CD14-positive monocyte (primary cell): Measurements from ENCODE around the gene SARS1. TPM values are rescaled to one million over a fixed set of nuclear protein-coding genes. Genes with fewer than 3 reads are reported as not detected.

Source experiments
- DNase-seq, 3 donors: peaks; one replicate each; pipeline ENCODE4 v3.0.0-alpha.2; 2011 to 2022
- H2AFZ ChIP-seq: 2 replicates; pipeline ENCODE4 v1.6.0; 2012; ENCODE audit warnings: mild to moderate bottlenecking, low read depth, low read length, inconsistent platforms; ENCODE audit not compliant: insufficient read depth, poor library complexity, severe bottlenecking
- H3K27ac ChIP-seq, 2 donors: 1 replicate in 1 of 2; 2 replicates in 1 of 2; pipeline ENCODE4 v1.5.1; 2012 to 2013; ENCODE audit warnings: low read length in 2 of 2, control low read depth in 1 of 2, inconsistent platforms in 1 of 2, low read depth in 1 of 2, mild to moderate bottlenecking in 1 of 2
- H3K27me3 ChIP-seq, 2 donors: one replicate each; pipeline versions ENCODE4 v1.6.0 to v1.6.1; 2011 to 2013; ENCODE audit warnings: low read length in 2 of 2; ENCODE audit not compliant: control insufficient read depth in 2 of 2, insufficient read depth in 2 of 2
- H3K36me3 ChIP-seq, 2 donors: replicated peaks in 1 of 2; 1 replicate in 1 of 2; 2 replicates in 1 of 2; pipeline versions ENCODE4 v1.5.1 to v1.6.1; 2012 to 2013; ENCODE audit warnings: low read length in 2 of 2, control low read depth in 1 of 2, inconsistent platforms in 1 of 2, mild to moderate bottlenecking in 1 of 2; ENCODE audit not compliant: insufficient read depth in 2 of 2, control insufficient read depth in 1 of 2
- H3K4me1 ChIP-seq, 2 donors: 1 replicate in 1 of 2; 2 replicates in 1 of 2; pipeline versions ENCODE4 v1.5.1 to v1.6.1; 2012 to 2013; ENCODE audit warnings: low read length in 2 of 2, control low read depth in 1 of 2, inconsistent platforms in 1 of 2, mild to moderate bottlenecking in 1 of 2, moderate library complexity in 1 of 2; ENCODE audit not compliant: insufficient read depth in 2 of 2, control insufficient read depth in 1 of 2
- H3K4me2 ChIP-seq: replicated peaks from 2 replicates; pipeline ENCODE3; 2012; ENCODE audit warnings: low read length, moderate library complexity, mild to moderate bottlenecking; ENCODE audit not compliant: poor library complexity, severe bottlenecking; ENCODE audit errors: extremely low read depth
- H3K4me3 ChIP-seq, 3 experiments: fragments of 200-600 bp in 1 of 3; sonication (generic) in 1 of 3; replicated peaks in 1 of 3; 1 replicate in 2 of 3; 2 replicates in 1 of 3; pipeline ENCODE4 v1.5.1; 2011 to 2013; ENCODE audit warnings: low read length in 3 of 3, mild to moderate bottlenecking in 3 of 3, control low read depth in 2 of 3, low read depth in 2 of 3, inconsistent platforms in 1 of 3, moderate library complexity in 1 of 3
- H3K79me2 ChIP-seq: 2 replicates; pipeline ENCODE4 v1.6.0; 2012; ENCODE audit warnings: mild to moderate bottlenecking, control low read depth, inconsistent platforms, low read length, moderate library complexity; ENCODE audit not compliant: insufficient read depth
- H3K9ac ChIP-seq: 2 replicates; pipeline ENCODE4 v1.6.0; 2017; ENCODE audit warnings: low read length, mild to moderate bottlenecking; ENCODE audit not compliant: insufficient read depth, poor library complexity, severe bottlenecking
- H3K9me3 ChIP-seq, 2 donors: replicated peaks in 1 of 2; 1 replicate in 1 of 2; 2 replicates in 1 of 2; pipeline versions ENCODE4 v1.5.1 to v1.6.1; 2012 to 2013; ENCODE audit warnings: low read length in 2 of 2, control low read depth in 1 of 2; ENCODE audit not compliant: control insufficient read depth in 1 of 2, insufficient read depth in 1 of 2
- H4K20me1 ChIP-seq: 2 replicates; pipeline ENCODE4 v1.6.0; 2012; ENCODE audit warnings: mild to moderate bottlenecking, low read length, control low read depth, moderate library complexity; ENCODE audit not compliant: insufficient read depth
- H3K27ac Mint-ChIP-seq, 7 donors: one replicate each; pipeline ENCODE4 v1.8.0; 2020; ENCODE audit warnings: mild to moderate bottlenecking in 7 of 7, mixed read lengths in 7 of 7, moderate library complexity in 6 of 7, inconsistent platforms in 2 of 7
- H3K27me3 Mint-ChIP-seq, 3 donors: one replicate each; pipeline ENCODE4 v1.8.0; 2021 to 2022; ENCODE audit warnings: low read depth in 3 of 3, mild to moderate bottlenecking in 3 of 3, mixed read lengths in 3 of 3, moderate library complexity in 3 of 3, inconsistent platforms in 1 of 3
- H3K36me3 Mint-ChIP-seq, 2 donors: one replicate each; pipeline ENCODE4 v1.8.0; 2020; ENCODE audit warnings: mixed read lengths in 2 of 2, inconsistent platforms in 1 of 2, mild to moderate bottlenecking in 1 of 2
- H3K4me1 Mint-ChIP-seq: one replicate; pipeline ENCODE4 v1.8.0; 2020; ENCODE audit warnings: mild to moderate bottlenecking, mixed read lengths
- H3K4me3 Mint-ChIP-seq, 2 donors: one replicate each; pipeline ENCODE4 v1.8.0; 2020; ENCODE audit warnings: mild to moderate bottlenecking in 2 of 2, mixed read lengths in 2 of 2, moderate library complexity in 1 of 2
- H3K9me3 Mint-ChIP-seq, 7 donors: one replicate each; pipeline ENCODE4 v1.8.0; 2020 to 2022; ENCODE audit warnings: mixed read lengths in 7 of 7, mild to moderate bottlenecking in 6 of 7, moderate library complexity in 6 of 7, inconsistent platforms in 2 of 7
- WGBS: methylation state at CpG from one replicate; pipeline ENCODE4 v1.1.5; 2013; ENCODE audit warnings: missing lambda C conversion rate; ENCODE audit not compliant: insufficient coverage; 5-methylcytosine and 5-hydroxymethylcytosine counted together
- intact Hi-C, 2 donors: fragments of 100-400 bp; cut with micrococcal nuclease; formaldehyde crosslinking; loops; one replicate each; pipeline versions ENCODE4 v1.15.0 to v1.15.1; 2023
- polyA plus RNA-seq, 3 donors: library from polyadenylated mRNA; depleted of rRNA in 1 of 3; unstranded in 2 of 3; stranded (reverse) in 1 of 3; fragments of 300-500 nt in 2 of 3; fragments of >200 nt in 1 of 3; fragmentation: Illumina TruSeq in 2 of 3; gene quantifications; 1 replicate in 2 of 3; 2 replicates in 1 of 3; pipeline ENCODE4 v1.2.3, GENCODE V29; 2012 to 2021
- TF ChIP-seq, protein P1 (sequence below): fragments of 200-600 bp; IDR thresholded peaks from one replicate; pipeline ENCODE4 v1.8.0; 2022; ENCODE audit warnings: antibody characterized with exemption, mild to moderate bottlenecking

The SARS1 gene
- polyA plus RNA-seq, 3 donors: 70.1 to 107 (median 99.1) TPM

DNA sequence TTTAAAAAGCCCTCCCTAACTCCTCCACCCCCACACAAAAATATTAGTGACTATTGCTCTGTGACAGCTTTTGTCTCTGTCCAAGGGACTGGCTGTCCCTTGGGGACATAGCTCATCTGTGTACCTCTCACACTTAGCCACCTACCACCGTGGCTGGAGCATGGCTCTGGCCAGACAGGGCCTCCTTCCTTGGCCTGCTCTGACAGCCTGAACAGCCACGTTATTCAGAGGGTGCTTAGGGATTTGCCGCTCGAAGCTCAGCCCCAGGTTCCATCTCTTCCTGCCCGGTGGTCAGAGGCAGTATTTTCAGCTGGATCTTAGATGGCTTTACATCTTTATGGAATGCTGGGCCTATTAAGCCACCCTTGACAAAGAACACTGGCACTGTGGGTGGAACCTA, 29.5 kb downstream of the SARS1 start:
- DNase-seq: no peak
- peaks cover 31 to 49% (median 48%) of the 10 kb centered on the region in 3 donors for H3K27me3 Mint-ChIP-seq
- Histone ChIP-seq H4K20me1 (peaks cover 3% of the 10 kb centered on the region), H3K9ac (no peak overlapping the region), H3K4me2 (no peak overlapping the region), H3K4me1 (no peaks in the 10 kb centered on the region), H3K9me3 (no peaks in the 10 kb centered on the region), H3K4me3 (no peak overlapping the region), H3K27me3 (peaks cover 7 to 24% of the 10 kb centered on the region in 2 donors), H2AFZ (no peak overlapping the region), H3K27ac (no peak overlapping the region), H3K79me2 (no peaks in the 10 kb centered on the region), H3K36me3 (peaks cover 9 to 13% of the 10 kb centered on the region in 2 donors)
- peaks cover 7 to 11% of the 10 kb centered on the region in 2 donors for H3K36me3 Mint-ChIP-seq
- H3K4me1 Mint-ChIP-seq: peaks cover 10% of the 10 kb centered on the region
- intact Hi-C loops: no loop called here
- TF ChIP-seq, protein P1, sequence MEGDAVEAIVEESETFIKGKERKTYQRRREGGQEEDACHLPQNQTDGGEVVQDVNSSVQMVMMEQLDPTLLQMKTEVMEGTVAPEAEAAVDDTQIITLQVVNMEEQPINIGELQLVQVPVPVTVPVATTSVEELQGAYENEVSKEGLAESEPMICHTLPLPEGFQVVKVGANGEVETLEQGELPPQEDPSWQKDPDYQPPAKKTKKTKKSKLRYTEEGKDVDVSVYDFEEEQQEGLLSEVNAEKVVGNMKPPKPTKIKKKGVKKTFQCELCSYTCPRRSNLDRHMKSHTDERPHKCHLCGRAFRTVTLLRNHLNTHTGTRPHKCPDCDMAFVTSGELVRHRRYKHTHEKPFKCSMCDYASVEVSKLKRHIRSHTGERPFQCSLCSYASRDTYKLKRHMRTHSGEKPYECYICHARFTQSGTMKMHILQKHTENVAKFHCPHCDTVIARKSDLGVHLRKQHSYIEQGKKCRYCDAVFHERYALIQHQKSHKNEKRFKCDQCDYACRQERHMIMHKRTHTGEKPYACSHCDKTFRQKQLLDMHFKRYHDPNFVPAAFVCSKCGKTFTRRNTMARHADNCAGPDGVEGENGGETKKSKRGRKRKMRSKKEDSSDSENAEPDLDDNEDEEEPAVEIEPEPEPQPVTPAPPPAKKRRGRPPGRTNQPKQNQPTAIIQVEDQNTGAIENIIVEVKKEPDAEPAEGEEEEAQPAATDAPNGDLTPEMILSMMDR: no peak
- H3K9me3 Mint-ChIP-seq: peaks cover 0 to 4% (median 0%) of the 10 kb centered on the region in 7 donors
- no peak overlapping the region for H3K27ac Mint-ChIP-seq
- WGBS: 76% methylated on average over 5 of the region's 5 CpGs
- H3K4me3 Mint-ChIP-seq: peak overlapping the region in 1 of 2 donors; percentile 29

DNA sequence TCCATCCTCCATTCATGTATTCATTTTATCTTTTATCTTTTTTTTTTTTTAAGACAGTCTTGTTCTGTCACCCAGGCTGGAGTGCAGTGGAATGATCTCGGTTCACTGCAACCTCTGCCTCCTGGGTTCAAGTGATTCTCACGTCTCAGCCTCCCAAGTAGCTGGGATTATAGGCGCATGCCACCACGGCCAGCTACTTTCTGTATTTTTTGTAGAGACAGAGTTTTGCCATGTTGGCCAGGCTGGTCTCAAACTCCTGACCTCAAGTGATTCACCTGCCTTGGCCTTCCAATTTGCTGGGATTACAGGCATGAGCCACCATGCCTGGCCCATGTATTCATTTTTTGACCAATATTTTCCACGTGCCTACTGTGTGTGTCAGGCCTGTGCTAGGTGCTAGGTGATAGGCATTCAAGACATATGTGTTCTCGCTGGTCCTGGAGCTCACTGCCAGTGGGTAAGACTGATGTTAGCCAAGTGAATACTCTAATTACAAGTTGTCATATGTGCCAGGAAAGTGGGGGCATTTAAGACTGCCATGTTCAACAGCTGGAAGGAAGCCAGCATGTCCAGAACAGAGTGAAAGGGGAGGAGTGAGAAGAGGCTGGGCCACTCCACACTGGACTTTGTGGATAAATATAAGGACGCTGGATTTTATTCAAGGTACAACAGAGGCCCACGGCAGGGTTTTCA, 30.3 kb downstream of the SARS1 start:
- peaks cover 0 to 4% (median 0%) of the 10 kb centered on the region in 7 donors for H3K9me3 Mint-ChIP-seq
- no peak overlapping the region for H2AFZ ChIP-seq
- no peak overlapping the region for H3K4me3 Mint-ChIP-seq
- H3K36me3 ChIP-seq: peaks cover 2 to 5% of the 10 kb centered on the region in 2 donors
- peaks cover 3% of the 10 kb centered on the region for H4K20me1 ChIP-seq
- intact Hi-C loops: no loop called here
- no peaks in the 10 kb centered on the region for H3K79me2 ChIP-seq
- 87% methylated on average over 8 of the region's 8 CpGs for WGBS
- no peak for DNase-seq
- no peak overlapping the region for H3K9ac ChIP-seq
- peaks cover 12% of the 10 kb centered on the region for H3K4me1 Mint-ChIP-seq
- peaks cover 1 to 2% of the 10 kb centered on the region in 2 donors for H3K4me1 ChIP-seq
- H3K4me2 ChIP-seq: no peak overlapping the region
- no peaks in the 10 kb centered on the region for H3K9me3 ChIP-seq
- H3K4me3 ChIP-seq: no peak overlapping the region
- peaks cover 2 to 4% of the 10 kb centered on the region in 2 donors for H3K36me3 Mint-ChIP-seq
- H3K27me3 Mint-ChIP-seq: peaks cover 31 to 56% (median 51%) of the 10 kb centered on the region in 3 donors
- no peak overlapping the region for H3K27ac Mint-ChIP-seq
- H3K27ac ChIP-seq: no peak overlapping the region
- peaks cover 7 to 31% of the 10 kb centered on the region in 2 donors for H3K27me3 ChIP-seq
- TF ChIP-seq, protein P1: no peak
